DOHH2 (cell line): ENCODE data around the gene ANKRD23.

Source experiments
- CTCF ChIP-seq: fragments of 200-600 bp; sonication (generic); IDR thresholded peaks from one replicate; pipeline ENCODE4 v1.5.1; 2014; ENCODE audit warnings: antibody characterized with exemption, mild to moderate bottlenecking, low read depth, low read length; ENCODE audit not compliant: poor library complexity, severe bottlenecking
- EZH2phosphoT487 ChIP-seq: fragments of 200-600 bp; sonication (generic); IDR thresholded peaks from 2 replicates; pipeline ENCODE4 v1.6.1; 2017; ENCODE audit warnings: borderline replicate concordance, mild to moderate bottlenecking, antibody characterized with exemption, low read length, moderate library complexity, mixed read lengths

GRCh38 chr2:96813656-96814055 is 30.2 kb downstream of the ANKRD23 start:
- TF ChIP-seq CTCF (no peak), EZH2phosphoT487 (no peak)
